Measurements from ENCODE around the gene CLIC4. TPM values are rescaled to one million over a fixed set of nuclear protein-coding genes. Genes with fewer than 3 reads are reported as not detected.

Gene CLIC4
- total and polyA plus RNA-seq, 9 of the 15 experiments (the other 6 are each of a cell fraction or from before 2014, with no cell fraction given), result 16.0 to 67.5 (median 38.4) TPM

DNA sequence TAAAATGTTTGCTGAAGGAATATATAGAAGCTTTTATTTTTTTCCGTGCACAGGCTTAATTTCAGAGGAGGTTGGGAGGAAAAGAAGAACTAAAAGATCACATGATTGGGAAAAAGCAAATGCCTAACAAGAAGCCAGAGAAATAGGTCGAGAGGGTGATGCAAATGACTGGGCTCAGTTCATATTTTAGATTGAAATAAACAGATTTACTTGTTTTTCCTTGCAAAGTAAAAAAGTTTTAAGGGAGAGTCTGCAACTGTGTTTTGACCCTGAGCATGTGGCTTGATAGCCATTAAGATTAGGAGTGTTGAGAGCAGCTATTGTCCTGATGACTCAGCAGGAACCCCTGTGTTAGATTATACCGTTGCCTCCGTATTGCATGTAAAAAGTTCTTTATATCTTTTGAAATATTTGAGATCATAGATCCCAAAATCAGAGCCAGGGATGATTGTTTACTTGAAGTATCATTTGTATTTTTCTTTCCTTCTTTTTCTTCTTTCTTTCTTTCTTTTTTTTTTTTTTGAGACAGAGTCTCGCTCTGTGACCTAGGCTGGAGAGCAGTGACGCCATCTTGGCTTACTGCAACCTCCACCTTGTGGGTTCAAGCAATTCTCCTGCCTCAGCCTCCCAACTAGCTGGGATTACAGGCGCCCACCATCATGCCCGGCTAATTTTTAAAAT, 20.2 kb downstream of the CLIC4 start (continued):
- TF ChIP-seq, protein P1, sequence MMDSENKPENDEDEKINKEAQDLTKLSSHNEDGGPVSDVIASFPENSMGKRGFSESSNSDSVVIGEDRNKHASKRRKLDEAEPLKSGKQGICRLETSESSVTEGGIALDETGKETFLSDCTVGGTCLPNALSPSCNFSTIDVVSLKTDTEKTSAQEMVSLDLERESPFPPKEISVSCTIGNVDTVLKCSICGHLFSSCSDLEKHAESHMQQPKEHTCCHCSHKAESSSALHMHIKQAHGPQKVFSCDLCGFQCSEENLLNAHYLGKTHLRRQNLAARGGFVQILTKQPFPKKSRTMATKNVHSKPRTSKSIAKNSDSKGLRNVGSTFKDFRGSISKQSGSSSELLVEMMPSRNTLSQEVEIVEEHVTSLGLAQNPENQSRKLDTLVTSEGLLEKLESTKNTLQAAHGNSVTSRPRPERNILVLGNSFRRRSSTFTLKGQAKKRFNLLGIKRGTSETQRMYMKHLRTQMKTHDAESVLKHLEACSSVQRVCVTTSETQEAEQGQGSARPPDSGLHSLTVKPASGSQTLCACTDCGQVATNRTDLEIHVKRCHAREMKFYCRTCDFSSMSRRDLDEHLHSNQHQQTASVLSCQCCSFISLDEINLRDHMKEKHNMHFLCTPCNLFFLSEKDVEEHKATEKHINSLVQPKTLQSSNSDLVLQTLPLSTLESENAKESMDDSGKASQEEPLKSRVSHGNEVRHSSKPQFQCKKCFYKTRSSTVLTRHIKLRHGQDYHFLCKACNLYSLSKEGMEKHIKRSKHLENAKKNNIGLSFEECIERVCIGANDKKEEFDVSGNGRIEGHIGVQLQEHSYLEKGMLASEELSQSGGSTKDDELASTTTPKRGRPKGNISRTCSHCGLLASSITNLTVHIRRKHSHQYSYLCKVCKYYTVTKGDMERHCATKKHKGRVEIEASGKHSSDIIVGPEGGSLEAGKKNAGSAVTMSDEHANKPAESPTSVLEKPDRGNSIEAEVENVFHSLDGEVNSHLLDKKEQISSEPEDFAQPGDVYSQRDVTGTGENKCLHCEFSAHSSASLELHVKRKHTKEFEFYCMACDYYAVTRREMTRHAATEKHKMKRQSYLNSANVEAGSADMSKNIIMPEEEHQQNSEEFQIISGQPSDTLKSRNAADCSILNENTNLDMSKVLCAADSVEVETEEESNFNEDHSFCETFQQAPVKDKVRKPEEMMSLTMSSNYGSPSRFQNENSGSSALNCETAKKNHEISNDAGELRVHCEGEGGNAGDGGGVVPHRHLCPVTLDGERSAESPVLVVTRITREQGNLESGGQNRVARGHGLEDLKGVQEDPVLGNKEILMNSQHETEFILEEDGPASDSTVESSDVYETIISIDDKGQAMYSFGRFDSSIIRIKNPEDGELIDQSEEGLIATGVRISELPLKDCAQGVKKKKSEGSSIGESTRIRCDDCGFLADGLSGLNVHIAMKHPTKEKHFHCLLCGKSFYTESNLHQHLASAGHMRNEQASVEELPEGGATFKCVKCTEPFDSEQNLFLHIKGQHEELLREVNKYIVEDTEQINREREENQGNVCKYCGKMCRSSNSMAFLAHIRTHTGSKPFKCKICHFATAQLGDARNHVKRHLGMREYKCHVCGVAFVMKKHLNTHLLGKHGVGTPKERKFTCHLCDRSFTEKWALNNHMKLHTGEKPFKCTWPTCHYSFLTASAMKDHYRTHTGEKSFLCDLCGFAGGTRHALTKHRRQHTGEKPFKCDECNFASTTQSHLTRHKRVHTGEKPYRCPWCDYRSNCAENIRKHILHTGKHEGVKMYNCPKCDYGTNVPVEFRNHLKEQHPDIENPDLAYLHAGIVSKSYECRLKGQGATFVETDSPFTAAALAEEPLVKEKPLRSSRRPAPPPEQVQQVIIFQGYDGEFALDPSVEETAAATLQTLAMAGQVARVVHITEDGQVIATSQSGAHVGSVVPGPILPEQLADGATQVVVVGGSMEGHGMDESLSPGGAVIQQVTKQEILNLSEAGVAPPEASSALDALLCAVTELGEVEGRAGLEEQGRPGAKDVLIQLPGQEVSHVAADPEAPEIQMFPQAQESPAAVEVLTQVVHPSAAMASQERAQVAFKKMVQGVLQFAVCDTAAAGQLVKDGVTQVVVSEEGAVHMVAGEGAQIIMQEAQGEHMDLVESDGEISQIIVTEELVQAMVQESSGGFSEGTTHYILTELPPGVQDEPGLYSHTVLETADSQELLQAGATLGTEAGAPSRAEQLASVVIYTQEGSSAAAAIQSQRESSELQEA (IDR thresholded peaks at IDR 0.05; ENCODE audit: low read depth), result no peak
- TF ChIP-seq, protein P2, sequence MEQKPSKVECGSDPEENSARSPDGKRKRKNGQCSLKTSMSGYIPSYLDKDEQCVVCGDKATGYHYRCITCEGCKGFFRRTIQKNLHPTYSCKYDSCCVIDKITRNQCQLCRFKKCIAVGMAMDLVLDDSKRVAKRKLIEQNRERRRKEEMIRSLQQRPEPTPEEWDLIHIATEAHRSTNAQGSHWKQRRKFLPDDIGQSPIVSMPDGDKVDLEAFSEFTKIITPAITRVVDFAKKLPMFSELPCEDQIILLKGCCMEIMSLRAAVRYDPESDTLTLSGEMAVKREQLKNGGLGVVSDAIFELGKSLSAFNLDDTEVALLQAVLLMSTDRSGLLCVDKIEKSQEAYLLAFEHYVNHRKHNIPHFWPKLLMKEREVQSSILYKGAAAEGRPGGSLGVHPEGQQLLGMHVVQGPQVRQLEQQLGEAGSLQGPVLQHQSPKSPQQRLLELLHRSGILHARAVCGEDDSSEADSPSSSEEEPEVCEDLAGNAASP (IDR thresholded peaks at IDR 0.05), result no peak
- TF ChIP-seq NFE2L1 (tag; IDR thresholded peaks at IDR 0.05; ENCODE audit: borderline replicate concordance, low read depth) (peak; percentile 95), ILK (tag; IDR thresholded peaks at IDR 0.05; ENCODE audit: borderline replicate concordance, low read depth) (no peak), NFYB (IDR thresholded peaks at IDR 0.05; ENCODE audit: extremely low read depth, insufficient read length) (no peak), ZBTB7A (IDR thresholded peaks at IDR 0.05; ENCODE audit: borderline replicate concordance, control insufficient read depth, low read depth, low read length) (no peak), PTRF (tag; IDR thresholded peaks at IDR 0.05) (peak; percentile 31; the same call in 1 of the 2 replicates), TGIF2 (CRISPR knock-in tag; IDR thresholded peaks at IDR 0.05) (no peak)
- TF ChIP-seq, protein P3, sequence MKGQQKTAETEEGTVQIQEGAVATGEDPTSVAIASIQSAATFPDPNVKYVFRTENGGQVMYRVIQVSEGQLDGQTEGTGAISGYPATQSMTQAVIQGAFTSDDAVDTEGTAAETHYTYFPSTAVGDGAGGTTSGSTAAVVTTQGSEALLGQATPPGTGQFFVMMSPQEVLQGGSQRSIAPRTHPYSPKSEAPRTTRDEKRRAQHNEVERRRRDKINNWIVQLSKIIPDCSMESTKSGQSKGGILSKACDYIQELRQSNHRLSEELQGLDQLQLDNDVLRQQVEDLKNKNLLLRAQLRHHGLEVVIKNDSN (CRISPR knock-in tag; IDR thresholded peaks at IDR 0.05), result no peak
- TF ChIP-seq, protein P4, sequence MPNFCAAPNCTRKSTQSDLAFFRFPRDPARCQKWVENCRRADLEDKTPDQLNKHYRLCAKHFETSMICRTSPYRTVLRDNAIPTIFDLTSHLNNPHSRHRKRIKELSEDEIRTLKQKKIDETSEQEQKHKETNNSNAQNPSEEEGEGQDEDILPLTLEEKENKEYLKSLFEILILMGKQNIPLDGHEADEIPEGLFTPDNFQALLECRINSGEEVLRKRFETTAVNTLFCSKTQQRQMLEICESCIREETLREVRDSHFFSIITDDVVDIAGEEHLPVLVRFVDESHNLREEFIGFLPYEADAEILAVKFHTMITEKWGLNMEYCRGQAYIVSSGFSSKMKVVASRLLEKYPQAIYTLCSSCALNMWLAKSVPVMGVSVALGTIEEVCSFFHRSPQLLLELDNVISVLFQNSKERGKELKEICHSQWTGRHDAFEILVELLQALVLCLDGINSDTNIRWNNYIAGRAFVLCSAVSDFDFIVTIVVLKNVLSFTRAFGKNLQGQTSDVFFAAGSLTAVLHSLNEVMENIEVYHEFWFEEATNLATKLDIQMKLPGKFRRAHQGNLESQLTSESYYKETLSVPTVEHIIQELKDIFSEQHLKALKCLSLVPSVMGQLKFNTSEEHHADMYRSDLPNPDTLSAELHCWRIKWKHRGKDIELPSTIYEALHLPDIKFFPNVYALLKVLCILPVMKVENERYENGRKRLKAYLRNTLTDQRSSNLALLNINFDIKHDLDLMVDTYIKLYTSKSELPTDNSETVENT (CRISPR knock-in tag; IDR thresholded peaks at IDR 0.05), result no peak

All from K562 (cell line).